ENCODE results near the gene L2HGDH. TPM values are rescaled to one million over a fixed set of nuclear protein-coding genes. Genes with fewer than 3 reads are reported as not detected.

L2HGDH gene
- total RNA-seq, 1 experiment from 2014 or later = 22.6 TPM

- H3K9ac ChIP-seq (ENCODE audit: extremely low read depth, insufficient read length, low read length) = no peak overlapping the region
- no peak overlapping the region for H3K4ac ChIP-seq (ENCODE audit: low read depth, low read length)
- no peak overlapping the region for H3K23ac ChIP-seq (ENCODE audit: insufficient read length, low read depth, low read length)
- no peak overlapping the region for H2AK5ac ChIP-seq (ENCODE audit: insufficient read length, low read length)
- H3K14ac ChIP-seq (ENCODE audit: insufficient read depth, low read length) = no peak overlapping the region
- H2BK20ac ChIP-seq (ENCODE audit: low read depth, low read length, poor library complexity, severe bottlenecking) = no peak overlapping the region
- Mint-ChIP-seq H3K4me1 (peaks cover 25 to 33% of the 10 kb centered on the region in 2 experiments), H3K4me3 (no peak overlapping the region), H3K36me3 (ENCODE audit: insufficient read depth in 1 of 3, low read depth in 3 of 3) (no peaks in the 10 kb centered on the region), H3K9me3 (no peaks in the 10 kb centered on the region), H3K27ac (peak overlapping the region in 2 of 3 experiments; percentile 71 to 80; a peak in 5 of 7 replicates), H3K27me3 (ENCODE audit: low read depth) (no peaks in the 10 kb centered on the region)
- no peak overlapping the region for H2BK5ac ChIP-seq (ENCODE audit: insufficient read length, low read length)
- WGBS (ENCODE audit: extremely low coverage, insufficient read length, low lambda C conversion rate) = no CpG with 5 or more reads among the region's 8 CpGs
- H3K4me2 ChIP-seq (ENCODE audit: insufficient read depth, insufficient read length, low read length) = no peak overlapping the region
- no peak overlapping the region for H3K27ac ChIP-seq (ENCODE audit: insufficient read length, low read depth, low read length)
- peaks cover 8% of the 10 kb centered on the region; the same call in 1 of the 2 replicates for H3K4me1 ChIP-seq (ENCODE audit: insufficient read depth, low read length)
- H4K8ac ChIP-seq (replicated peaks; ENCODE audit: insufficient read length, low read depth, low read length) = no peak overlapping the region
- no peak overlapping the region for H3K56ac ChIP-seq (ENCODE audit: insufficient read length, low read depth, low read length)
- H4K5ac ChIP-seq (ENCODE audit: insufficient read length, low read depth, low read length) = no peak overlapping the region
- H3K18ac ChIP-seq (ENCODE audit: insufficient read length, low read depth, low read length) = no peak overlapping the region
- H3K9me3 ChIP-seq (ENCODE audit: control insufficient read depth, low read depth, low read length) = no peaks in the 10 kb centered on the region
- H3K79me1 ChIP-seq (ENCODE audit: insufficient read depth, low read depth, low read length, poor library complexity, severe bottlenecking) = no peaks in the 10 kb centered on the region
- no peaks in the 10 kb centered on the region for H3K79me2 ChIP-seq (ENCODE audit: insufficient read depth, low read length)
- no peak overlapping the region for H2BK120ac ChIP-seq (ENCODE audit: low read depth, low read length, poor library complexity, severe bottlenecking)
- H2BK12ac ChIP-seq (ENCODE audit: insufficient read length, low read depth, low read length) = no peak overlapping the region
- H3T11ph ChIP-seq (ENCODE audit: low read length) = no peak overlapping the region
- no peak for TF ChIP-seq CTCF (conservative IDR thresholded peaks at IDR 0.05)
- DNase-seq = no peak
- no peak overlapping the region for H2AFZ ChIP-seq (ENCODE audit: low read length)
- no peaks in the 10 kb centered on the region for H3K27me3 ChIP-seq (ENCODE audit: insufficient read depth, low read length)
- H3K23me2 ChIP-seq (ENCODE audit: insufficient read length, low read depth, low read length, poor library complexity, severe bottlenecking) = no peaks in the 10 kb centered on the region
- no peak overlapping the region for H4K91ac ChIP-seq (ENCODE audit: insufficient read length, low read depth, low read length)
- no peak overlapping the region for H2BK15ac ChIP-seq (ENCODE audit: low read depth, low read length)
- H4K20me1 ChIP-seq (ENCODE audit: control insufficient read depth, insufficient read depth, insufficient read length) = no peaks in the 10 kb centered on the region
These were observed 22.2 kb upstream of the L2HGDH start for GRCh38 chr14:50334211-50334610.

Data from H9 (cell line).